Stimulated activated CD8-positive, alpha-beta memory T cell treated with anti-CD3 and anti-CD28 coated beads, Interleukin-7, amount 100 ng/mL, for 4 hours (primary cell): ENCODE measurements around the gene CARHSP1.
"Not testable (repeated sequence)": the region's sequence is repeated elsewhere in the genome, so short reads cannot be mapped to it uniquely, and the experiment has no call there.

Experiments
- DNase-seq, 2 donors: peaks; one replicate each; pipeline ENCODE4 v3.0.0-alpha.2; 2020; ENCODE audit warnings: low read depth in 2 of 2

CARHSP1 gene

GRCh38 chr16:8854298-8854948 is 14.4 kb downstream of the CARHSP1 start:
- no peak for DNase-seq

- DNase-seq: no peak
Observed at GRCh38 chr16:8853611-8854010, 15.2 kb downstream of the CARHSP1 start.

GRCh38 chr16:8853150-8853549 is 15.7 kb downstream of the CARHSP1 start:
- no peak for DNase-seq

GRCh38 chr16:8852534-8852933 is 16.3 kb downstream of the CARHSP1 start:
- DNase-seq: no peak

- no peak for DNase-seq
Observed at GRCh38 chr16:8851761-8852403, 16.9 kb downstream of the CARHSP1 start.

GRCh38 chr16:8850279-8850885 is 18.4 kb downstream of the CARHSP1 start:
- DNase-seq: no peak

GRCh38 chr16:8849411-8850011 is 19.3 kb downstream of the CARHSP1 start:
- no peak for DNase-seq

GRCh38 chr16:8848939-8849391 is 19.8 kb downstream of the CARHSP1 start:
- DNase-seq: no peak

GRCh38 chr16:8848231-8848938 is 20.4 kb downstream of the CARHSP1 start:
- DNase-seq: no peak

GRCh38 chr16:8847623-8848022 is 21.2 kb downstream of the CARHSP1 start:
- DNase-seq: no peak

- no peak for DNase-seq
Observed at GRCh38 chr16:8847145-8847544, 21.7 kb downstream of the CARHSP1 start.

- DNase-seq: no peak
Observed at GRCh38 chr16:8846401-8846932, 22.3 kb downstream of the CARHSP1 start.

GRCh38 chr16:8845699-8846298 is 23.0 kb downstream of the CARHSP1 start:
- DNase-seq: no peak

- DNase-seq: not testable (repeated sequence)
Observed at GRCh38 chr16:8843296-8843695, 25.5 kb downstream of the CARHSP1 start.

- DNase-seq: not testable (repeated sequence)
Observed at GRCh38 chr16:8842016-8842415, 26.8 kb downstream of the CARHSP1 start.

GRCh38 chr16:8837594-8837993 is 31.2 kb downstream of the CARHSP1 start:
- not testable (repeated sequence) for DNase-seq

GRCh38 chr16:8836797-8837196 is 32.0 kb downstream of the CARHSP1 start:
- not testable (repeated sequence) for DNase-seq

- DNase-seq: no peak
Observed at GRCh38 chr16:8832717-8833105, 36.1 kb downstream of the CARHSP1 start.

GRCh38 chr16:8831871-8832716 is 36.7 kb downstream of the CARHSP1 start:
- DNase-seq: no peak

GRCh38 chr16:8831450-8831849 is 37.4 kb downstream of the CARHSP1 start:
- no peak for DNase-seq
